ENCODE results near the gene ZEB1.

The ZEB1 gene

DNA sequence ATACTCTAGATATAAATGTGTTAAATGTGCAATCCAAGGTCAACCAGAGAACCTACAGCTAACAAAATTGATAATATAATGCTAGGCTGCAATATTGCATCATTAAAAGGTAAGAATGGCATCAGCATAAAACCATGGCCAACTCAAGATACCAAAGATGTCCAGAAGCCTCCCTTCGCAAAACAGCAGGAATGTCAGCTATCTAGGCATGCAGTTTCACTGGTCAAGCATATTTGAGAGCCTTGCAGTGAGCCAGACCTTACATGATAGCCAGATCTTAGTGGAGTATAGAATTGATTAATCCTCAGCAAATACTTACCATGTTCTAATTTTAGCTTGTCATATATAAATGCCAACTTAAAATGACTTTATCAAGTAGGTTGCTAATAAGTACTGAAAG, 138.8 kb downstream of the ZEB1 start:
- no peaks in the 10 kb centered on the region for H3K9me3 ChIP-seq (ENCODE audit: control insufficient read depth, insufficient read depth, low read depth, low read length)
- H3K4me1 ChIP-seq (ENCODE audit: control insufficient read depth, insufficient read depth, low read length) = no peaks in the 10 kb centered on the region
- no peaks in the 10 kb centered on the region for H3K36me3 ChIP-seq (ENCODE audit: control insufficient read depth in 2 of 2, insufficient read depth in 1 of 2, low read length in 2 of 2)
- POLR2A ChIA-PET = no interaction called here
- TF ChIP-seq ZNF707 (tag by site-specific recombination; IDR thresholded peaks at IDR 0.05) (no peak), ZNF10 (tag by site-specific recombination; IDR thresholded peaks at IDR 0.05) (no peak), ZNF830 (tag by site-specific recombination; IDR thresholded peaks at IDR 0.05; ENCODE audit: low read depth) (no peak), ZNF626 (tag by site-specific recombination; IDR thresholded peaks at IDR 0.05) (no peak), ZNF26 (tag by site-specific recombination; IDR thresholded peaks at IDR 0.05) (no peak)
- TF ChIP-seq, protein P1, sequence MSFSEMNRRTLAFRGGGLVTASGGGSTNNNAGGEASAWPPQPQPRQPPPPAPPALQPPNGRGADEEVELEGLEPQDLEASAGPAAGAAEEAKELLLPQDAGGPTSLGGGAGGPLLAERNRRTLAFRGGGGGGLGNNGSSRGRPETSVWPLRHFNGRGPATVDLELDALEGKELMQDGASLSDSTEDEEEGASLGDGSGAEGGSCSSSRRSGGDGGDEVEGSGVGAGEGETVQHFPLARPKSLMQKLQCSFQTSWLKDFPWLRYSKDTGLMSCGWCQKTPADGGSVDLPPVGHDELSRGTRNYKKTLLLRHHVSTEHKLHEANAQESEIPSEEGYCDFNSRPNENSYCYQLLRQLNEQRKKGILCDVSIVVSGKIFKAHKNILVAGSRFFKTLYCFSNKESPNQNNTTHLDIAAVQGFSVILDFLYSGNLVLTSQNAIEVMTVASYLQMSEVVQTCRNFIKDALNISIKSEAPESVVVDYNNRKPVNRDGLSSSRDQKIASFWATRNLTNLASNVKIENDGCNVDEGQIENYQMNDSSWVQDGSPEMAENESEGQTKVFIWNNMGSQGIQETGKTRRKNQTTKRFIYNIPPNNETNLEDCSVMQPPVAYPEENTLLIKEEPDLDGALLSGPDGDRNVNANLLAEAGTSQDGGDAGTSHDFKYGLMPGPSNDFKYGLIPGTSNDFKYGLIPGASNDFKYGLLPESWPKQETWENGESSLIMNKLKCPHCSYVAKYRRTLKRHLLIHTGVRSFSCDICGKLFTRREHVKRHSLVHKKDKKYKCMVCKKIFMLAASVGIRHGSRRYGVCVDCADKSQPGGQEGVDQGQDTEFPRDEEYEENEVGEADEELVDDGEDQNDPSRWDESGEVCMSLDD (tag by site-specific recombination; IDR thresholded peaks at IDR 0.05) = no peak
- CTCF ChIA-PET = interaction anchor here (1.2 kb wide), 1 partner anchor 10 kb away, joined by 3 read pairs; no protein-coding TSS in a partner anchor
- no peak overlapping the region for H3K4me3 ChIP-seq (ENCODE audit: low read depth, low read length)
- no peak overlapping the region for H3K27ac ChIP-seq (ENCODE audit: extremely low read depth, low read depth, low read length)

DNA sequence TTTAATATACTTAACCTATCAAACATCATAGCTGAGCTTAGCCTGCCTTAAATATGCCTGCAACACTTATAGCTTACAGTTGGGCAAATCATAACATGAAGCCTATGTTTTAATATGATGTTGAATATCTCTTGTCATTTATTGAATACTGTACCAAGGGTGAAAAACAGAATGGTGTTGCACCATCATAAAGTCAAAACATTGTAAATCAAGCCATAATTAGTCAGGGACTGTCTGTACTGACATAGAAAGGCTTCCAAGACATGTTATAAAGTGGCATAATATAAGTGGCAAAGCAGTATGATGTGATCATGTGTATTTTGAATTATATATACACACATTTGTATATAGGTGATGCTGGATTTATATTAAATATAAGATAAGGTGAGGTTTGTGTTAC, 140.0 kb downstream of the ZEB1 start:
- POLR2A ChIA-PET = no interaction called here
- H3K27ac ChIP-seq (ENCODE audit: extremely low read depth, low read depth, low read length) = no peak overlapping the region
- no peaks in the 10 kb centered on the region; the same call in 1 of the 2 replicates for H3K9me3 ChIP-seq (ENCODE audit: control insufficient read depth, insufficient read depth, low read depth, low read length)
- H3K36me3 ChIP-seq (ENCODE audit: control insufficient read depth in 2 of 2, insufficient read depth in 1 of 2, low read length in 2 of 2) = peaks cover 0 to 3% of the 10 kb centered on the region in 2 experiments; a peak in 1 of 3 replicates
- TF ChIP-seq ZNF138 (tag by site-specific recombination; IDR thresholded peaks at IDR 0.05; ENCODE audit: borderline replicate concordance) (no peak), EGR2 (tag by site-specific recombination; IDR thresholded peaks at IDR 0.05; ENCODE audit: low read depth) (no peak), ZNF548 (tag by site-specific recombination; IDR thresholded peaks at IDR 0.05) (no peak), ZNF449 (tag by site-specific recombination; IDR thresholded peaks at IDR 0.05) (no peak), ZNF473 (tag by site-specific recombination; IDR thresholded peaks at IDR 0.05) (no peak), ZSCAN23 (tag by site-specific recombination; IDR thresholded peaks at IDR 0.05) (no peak), ZNF202 (tag by site-specific recombination; IDR thresholded peaks at IDR 0.05; ENCODE audit: borderline replicate concordance) (no peak), ZNF785 (tag by site-specific recombination; IDR thresholded peaks at IDR 0.05) (no peak), ZNF747 (tag by site-specific recombination; IDR thresholded peaks at IDR 0.05) (no peak)
- TF ChIP-seq, protein P2, sequence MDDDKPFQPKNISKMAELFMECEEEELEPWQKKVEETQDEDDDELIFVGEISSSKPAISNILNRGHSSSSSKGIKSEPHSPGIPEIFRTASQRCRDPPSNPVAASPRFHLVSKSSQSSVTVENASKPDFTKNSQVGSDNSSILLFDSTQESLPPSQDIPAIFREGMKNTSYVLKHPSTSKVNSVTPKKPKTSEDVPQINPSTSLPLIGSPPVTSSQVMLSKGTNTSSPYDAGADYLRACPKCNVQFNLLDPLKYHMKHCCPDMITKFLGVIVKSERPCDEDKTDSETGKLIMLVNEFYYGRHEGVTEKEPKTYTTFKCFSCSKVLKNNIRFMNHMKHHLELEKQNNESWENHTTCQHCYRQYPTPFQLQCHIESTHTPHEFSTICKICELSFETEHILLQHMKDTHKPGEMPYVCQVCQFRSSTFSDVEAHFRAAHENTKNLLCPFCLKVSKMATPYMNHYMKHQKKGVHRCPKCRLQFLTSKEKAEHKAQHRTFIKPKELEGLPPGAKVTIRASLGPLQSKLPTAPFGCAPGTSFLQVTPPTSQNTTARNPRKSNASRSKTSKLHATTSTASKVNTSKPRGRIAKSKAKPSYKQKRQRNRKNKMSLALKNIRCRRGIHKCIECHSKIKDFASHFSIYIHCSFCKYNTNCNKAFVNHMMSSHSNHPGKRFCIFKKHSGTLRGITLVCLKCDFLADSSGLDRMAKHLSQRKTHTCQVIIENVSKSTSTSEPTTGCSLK (tag by site-specific recombination; IDR thresholded peaks at IDR 0.05) = no peak
- TF ChIP-seq, protein P3, sequence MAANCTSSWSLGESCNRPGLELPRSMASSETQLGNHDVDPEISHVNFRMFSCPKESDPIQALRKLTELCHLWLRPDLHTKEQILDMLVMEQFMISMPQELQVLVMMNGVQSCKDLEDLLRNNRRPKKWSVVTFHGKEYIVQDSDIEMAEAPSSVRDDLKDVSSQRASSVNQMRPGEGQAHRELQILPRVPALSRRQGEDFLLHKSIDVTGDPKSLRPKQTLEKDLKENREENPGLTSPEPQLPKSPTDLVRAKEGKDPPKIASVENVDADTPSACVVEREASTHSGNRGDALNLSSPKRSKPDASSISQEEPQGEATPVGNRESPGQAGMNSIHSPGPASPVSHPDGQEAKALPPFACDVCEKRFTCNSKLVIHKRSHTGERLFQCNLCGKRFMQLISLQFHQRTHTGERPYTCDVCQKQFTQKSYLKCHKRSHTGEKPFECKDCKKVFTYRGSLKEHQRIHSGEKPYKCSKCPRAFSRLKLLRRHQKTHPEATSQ (tag by site-specific recombination; IDR thresholded peaks at IDR 0.05) = no peak
- no peaks in the 10 kb centered on the region for H3K4me1 ChIP-seq (ENCODE audit: control insufficient read depth, insufficient read depth, low read length)
- CTCF ChIA-PET = no interaction called here
- H3K4me3 ChIP-seq (ENCODE audit: low read depth, low read length) = no peak overlapping the region

Data from HEK293 (cell line).